ENCODE results near the gene ECHS1. TPM values are rescaled to one million over a fixed set of nuclear protein-coding genes. Genes with fewer than 3 reads are reported as not detected.

ECHS1 gene
- total and polyA plus RNA-seq, 2 donors (not counting 3 experiments of a cell fraction or from before 2014, with no cell fraction given) = 46.2 to 108 TPM

DNA sequence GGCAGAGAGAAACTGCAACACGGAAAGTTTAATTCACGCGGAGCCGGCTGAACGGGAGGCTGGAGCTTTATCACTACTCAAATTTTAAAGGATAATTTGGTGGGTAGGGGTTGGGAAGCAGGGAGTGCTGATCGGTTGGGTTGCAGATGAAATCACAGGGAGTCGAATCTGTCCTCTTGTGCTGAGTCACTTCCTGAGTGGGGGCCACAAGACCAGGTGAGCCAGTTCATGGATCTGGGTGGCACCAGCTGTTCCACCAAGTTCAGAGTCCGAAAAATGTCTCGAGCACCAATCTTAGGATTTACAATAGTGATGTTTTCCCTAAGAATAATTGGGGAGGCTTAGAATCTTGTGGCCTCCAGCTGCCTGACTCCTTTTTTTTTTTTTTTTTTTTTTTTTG, 29.6 kb downstream of the ECHS1 start:
- Histone ChIP-seq H3K9ac (replicated peaks; ENCODE audit: extremely low read depth, insufficient read depth, low read length) (no peak overlapping the region), H3K79me2 (ENCODE audit: control insufficient read depth, insufficient read depth, low read length) (no peaks in the 10 kb centered on the region), H3K9me1 (replicated peaks; ENCODE audit: control insufficient read depth, extremely low read depth, insufficient read depth, low read length) (no peaks in the 10 kb centered on the region), H2AFZ (ENCODE audit: low read depth, low read length) (no peak overlapping the region), H3K27me3 (ENCODE audit: control insufficient read depth in 2 of 2, insufficient read depth in 2 of 2, low read length in 2 of 2) (no peaks in the 10 kb centered on the region), H4K20me1 (replicated peaks; ENCODE audit: control insufficient read depth, extremely low read depth, insufficient read depth, low read length) (no peaks in the 10 kb centered on the region), H3K4me2 (ENCODE audit: insufficient read depth, low read length) (no peak overlapping the region), H3K36me3 (ENCODE audit: control insufficient read depth in 2 of 2, extremely low read depth in 1 of 2, insufficient read depth in 2 of 2, low read length in 2 of 2) (no peaks in the 10 kb centered on the region), H3K9me3 (replicated peaks; ENCODE audit: control insufficient read depth, insufficient read depth, low read length) (no peaks in the 10 kb centered on the region), H3K27ac (ENCODE audit: insufficient read depth, low read depth, low read length) (no peak overlapping the region), H3K4me1 (ENCODE audit: control insufficient read depth, extremely low read depth, insufficient read depth, low read length) (no peaks in the 10 kb centered on the region), H3K4me3 (replicated peaks in 1 of 3; ENCODE audit: insufficient read depth in 1 of 3, low read depth in 1 of 3, low read length in 3 of 3) (no peak overlapping the region)
- intact Hi-C loops (cut with micrococcal nuclease) = no loop called here
- FAIRE-seq (no peak), DNase-seq (ENCODE audit: low read depth, low spot score) (no peak)
- TF ChIP-seq POLR2AphosphoS5 (IDR thresholded peaks at IDR 0.05; ENCODE audit: insufficient read depth, low read depth, low read length) = no peak
- TF ChIP-seq, protein P1, sequence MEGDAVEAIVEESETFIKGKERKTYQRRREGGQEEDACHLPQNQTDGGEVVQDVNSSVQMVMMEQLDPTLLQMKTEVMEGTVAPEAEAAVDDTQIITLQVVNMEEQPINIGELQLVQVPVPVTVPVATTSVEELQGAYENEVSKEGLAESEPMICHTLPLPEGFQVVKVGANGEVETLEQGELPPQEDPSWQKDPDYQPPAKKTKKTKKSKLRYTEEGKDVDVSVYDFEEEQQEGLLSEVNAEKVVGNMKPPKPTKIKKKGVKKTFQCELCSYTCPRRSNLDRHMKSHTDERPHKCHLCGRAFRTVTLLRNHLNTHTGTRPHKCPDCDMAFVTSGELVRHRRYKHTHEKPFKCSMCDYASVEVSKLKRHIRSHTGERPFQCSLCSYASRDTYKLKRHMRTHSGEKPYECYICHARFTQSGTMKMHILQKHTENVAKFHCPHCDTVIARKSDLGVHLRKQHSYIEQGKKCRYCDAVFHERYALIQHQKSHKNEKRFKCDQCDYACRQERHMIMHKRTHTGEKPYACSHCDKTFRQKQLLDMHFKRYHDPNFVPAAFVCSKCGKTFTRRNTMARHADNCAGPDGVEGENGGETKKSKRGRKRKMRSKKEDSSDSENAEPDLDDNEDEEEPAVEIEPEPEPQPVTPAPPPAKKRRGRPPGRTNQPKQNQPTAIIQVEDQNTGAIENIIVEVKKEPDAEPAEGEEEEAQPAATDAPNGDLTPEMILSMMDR (IDR thresholded peaks at IDR 0.05; ENCODE audit: extremely low read depth in 1 of 2, insufficient read depth in 1 of 2, low read depth in 1 of 2, low read length in 2 of 2) = no peak
- TF ChIP-seq EZH2 (IDR thresholded peaks at IDR 0.05; ENCODE audit: borderline replicate concordance, low read depth, low read length, severe bottlenecking) = no peak
- TF ChIP-seq, protein P2, sequence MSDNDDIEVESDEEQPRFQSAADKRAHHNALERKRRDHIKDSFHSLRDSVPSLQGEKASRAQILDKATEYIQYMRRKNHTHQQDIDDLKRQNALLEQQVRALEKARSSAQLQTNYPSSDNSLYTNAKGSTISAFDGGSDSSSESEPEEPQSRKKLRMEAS (IDR thresholded peaks at IDR 0.05; ENCODE audit: insufficient read depth, insufficient read length) = no peak
- TF ChIP-seq POLR2A (IDR thresholded peaks at IDR 0.05; ENCODE audit: low read depth, low read length) = no peak
- TF ChIP-seq FOS (IDR thresholded peaks at IDR 0.05; ENCODE audit: borderline replicate concordance, insufficient read depth, low read length) = no peak
- TF ChIP-seq JUN (IDR thresholded peaks at IDR 0.05; ENCODE audit: borderline replicate concordance, insufficient read depth, insufficient read length, low read depth) = no peak
- no peak for TF ChIP-seq MYC (IDR thresholded peaks at IDR 0.05; ENCODE audit: low read depth, low read length)
- no TSS peak for BruUV-seq (replicated peaks)
- CTCF ChIA-PET = interaction anchor here (0.6 to 1.3 kb wide), 2 partner anchors 10 to 14 kb away, joined by 3 to 5 read pairs; partner anchors contain the start of gene FUOM
- dilution Hi-C loops (cut with MboI; ENCODE audit: extremely low pct_ligation_motif_present, low sequenced_read_pairs) = no loop called here
- POLR2A ChIA-PET = interaction anchor here (0.7 kb wide), 1 partner anchor 35 kb away, joined by 5 read pairs; no protein-coding TSS in a partner anchor

Measured in endothelial cell of umbilical vein (primary cell).